SHP77 (cell line): ENCODE measurements around the gene ZDHHC4.

ENCODE experiments used
- DNase-seq, 2 experiments: peaks; one replicate each; lab custom pipeline; 2025; lab: John Stamatoyannopoulos, UW

Gene ZDHHC4

GRCh38 chr7:6577369-6578113 is at the start of gene ZDHHC4:
TSS of gene ZDHHC4 (plus strand) at chr7:6577454. CDS start at chr7:6580562, 3,108 bp downstream.
- peak; percentile 93 to 96 for DNase-seq

GRCh38 chr7:6528401-6529130 is 48.7 kb upstream of the ZDHHC4 start:
- no peak for DNase-seq

GRCh38 chr7:6529643-6530042 is 47.6 kb upstream of the ZDHHC4 start:
- DNase-seq = no peak

GRCh38 chr7:6530626-6531491 is 46.4 kb upstream of the ZDHHC4 start:
- DNase-seq = no peak

- DNase-seq = no peak
Observed at GRCh38 chr7:6531492-6532279, 45.6 kb upstream of the ZDHHC4 start.

- no peak for DNase-seq
Observed at GRCh38 chr7:6532516-6532915, 44.7 kb upstream of the ZDHHC4 start.

- DNase-seq = no peak
Observed at GRCh38 chr7:6533893-6534495, 43.3 kb upstream of the ZDHHC4 start.

- DNase-seq = peak; percentile 23 to 41
Observed at GRCh38 chr7:6536262-6537260, 40.7 kb upstream of the ZDHHC4 start.

GRCh38 chr7:6542368-6542767 is 34.9 kb upstream of the ZDHHC4 start:
- DNase-seq = no peak

- DNase-seq = no peak
Observed at GRCh38 chr7:6545398-6546126, 31.7 kb upstream of the ZDHHC4 start.

- DNase-seq = no peak
Observed at GRCh38 chr7:6546498-6547251, 30.6 kb upstream of the ZDHHC4 start.

GRCh38 chr7:6547400-6547799 is 29.9 kb upstream of the ZDHHC4 start:
- no peak for DNase-seq

- DNase-seq = no peak
Observed at GRCh38 chr7:6551016-6551511, 26.2 kb upstream of the ZDHHC4 start, which contains the start of gene GRID2IP. TSS of gene GRID2IP (minus strand) at chr7:6551461. CDS start at chr7:6551436, 25 bp downstream.

GRCh38 chr7:6553448-6554044 is 23.7 kb upstream of the ZDHHC4 start:
- DNase-seq = no peak

GRCh38 chr7:6554848-6555247 is 22.4 kb upstream of the ZDHHC4 start:
- no peak for DNase-seq

- peak in 1 of 2 experiments; percentile 20 for DNase-seq
Observed at GRCh38 chr7:6556196-6556595, 21.1 kb upstream of the ZDHHC4 start.

GRCh38 chr7:6558837-6559236 is 18.4 kb upstream of the ZDHHC4 start:
- peak; percentile 54 to 64 for DNase-seq

GRCh38 chr7:6559896-6560295 is 17.4 kb upstream of the ZDHHC4 start:
- DNase-seq = no peak
